GM21737 (cell line): Measurements from ENCODE around the gene DNHD1.

Experiments used
- ATAC-seq: cut with Tn5 transposase; IDR thresholded peaks from one replicate; pipeline ENCODE4 v1.9.1; 2021; ENCODE audit warnings: mild to moderate bottlenecking, moderate library complexity; ENCODE audit not compliant: unreplicated experiment

Gene DNHD1

GRCh38 chr11:6531267-6531752, 34.2 kb downstream of the DNHD1 start:
- ATAC-seq: no peak

- no peak for ATAC-seq
Observed at GRCh38 chr11:6538456-6538855, 41.4 kb downstream of the DNHD1 start.

GRCh38 chr11:6538945-6539344, 41.9 kb downstream of the DNHD1 start:
- ATAC-seq: no peak

GRCh38 chr11:6539748-6540268, 42.7 kb downstream of the DNHD1 start:
- no peak for ATAC-seq

- ATAC-seq: no peak
Observed at GRCh38 chr11:6541356-6541755, 44.3 kb downstream of the DNHD1 start.

- no peak for ATAC-seq
Observed at GRCh38 chr11:6542727-6543126, 45.6 kb downstream of the DNHD1 start.

- no peak for ATAC-seq
Observed at GRCh38 chr11:6544921-6545850, 48.1 kb downstream of the DNHD1 start.

- no peak for ATAC-seq
Observed at GRCh38 chr11:6545917-6546605, 49.0 kb downstream of the DNHD1 start.

GRCh38 chr11:6546735-6547134, 49.7 kb downstream of the DNHD1 start:
- ATAC-seq: no peak

GRCh38 chr11:6547177-6547576, 50.1 kb downstream of the DNHD1 start:
- no peak for ATAC-seq

GRCh38 chr11:6548121-6548520, 51.0 kb downstream of the DNHD1 start:
- no peak for ATAC-seq

- no peak for ATAC-seq
Observed at GRCh38 chr11:6548641-6549040, 51.6 kb downstream of the DNHD1 start.

- ATAC-seq: no peak
Observed at GRCh38 chr11:6553634-6554033, 56.6 kb downstream of the DNHD1 start.

- ATAC-seq: no peak
Observed at GRCh38 chr11:6554828-6555706, 58.0 kb downstream of the DNHD1 start.

- ATAC-seq: no peak
Observed at GRCh38 chr11:6556139-6556949, 59.3 kb downstream of the DNHD1 start.

- no peak for ATAC-seq
Observed at GRCh38 chr11:6557063-6557462, 60.0 kb downstream of the DNHD1 start.

GRCh38 chr11:6557761-6558674, 60.9 kb downstream of the DNHD1 start:
- no peak for ATAC-seq

GRCh38 chr11:6559369-6559768, 62.3 kb downstream of the DNHD1 start:
- ATAC-seq: no peak

- ATAC-seq: no peak
Observed at GRCh38 chr11:6561288-6561687, 64.2 kb downstream of the DNHD1 start.
